ENCODE data around the gene ZNF558.

ZNF558 gene

DNA sequence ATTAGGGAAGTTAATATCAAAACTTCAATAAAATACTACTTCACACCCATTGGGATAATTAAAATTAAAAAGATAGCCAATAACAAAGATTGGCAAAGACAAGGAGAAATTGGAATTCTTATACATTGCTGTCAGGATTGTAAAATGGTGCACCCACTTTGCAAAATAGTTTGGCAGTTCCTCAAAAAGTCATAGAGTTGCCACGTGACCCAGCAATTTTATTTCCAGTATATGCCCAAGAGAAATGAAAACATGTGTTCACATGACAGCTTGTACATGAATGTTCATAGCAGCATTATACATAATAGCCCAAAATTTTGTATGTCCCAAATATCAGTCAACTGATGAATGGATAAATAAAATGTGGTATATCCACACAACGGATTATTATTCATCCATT is 3.3 kb upstream of the ZNF558 start:
- no peaks in the 10 kb centered on the region for H3K4me1 ChIP-seq (ENCODE audit: insufficient read depth, low read length)
- no peaks in the 10 kb centered on the region for H3K27me3 ChIP-seq (ENCODE audit: insufficient read depth, low read length)
- peaks cover 73% of the 10 kb centered on the region for H3K9me3 ChIP-seq (ENCODE audit: insufficient read depth, low read depth, low read length)
- no peak overlapping the region for H3K4me3 ChIP-seq (ENCODE audit: low read length)
- H3K9ac ChIP-seq (ENCODE audit: low read depth, low read length), result no peak overlapping the region
- no peak overlapping the region for H3K27ac ChIP-seq (ENCODE audit: low read depth, low read length)
- WGBS, result 48% methylated on average over 1 of the region's 2 CpGs
- no peaks in the 10 kb centered on the region for H3K36me3 ChIP-seq (ENCODE audit: insufficient read depth, low read length)

DNA sequence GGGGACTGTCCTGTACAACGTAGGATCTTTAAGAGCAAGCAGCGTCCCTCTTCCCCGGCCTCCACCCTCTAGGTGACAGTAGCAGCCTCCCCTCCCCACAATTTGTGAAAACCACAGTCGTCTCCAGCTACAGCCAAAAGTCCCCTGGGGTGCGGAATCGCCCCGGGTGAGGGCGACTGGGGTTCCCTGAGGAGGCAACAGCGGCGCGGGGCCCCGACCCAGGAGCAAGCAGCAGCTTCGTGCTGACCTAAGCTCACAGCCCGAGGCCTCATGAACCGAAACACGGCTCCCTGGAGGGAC is 322 bp downstream of the ZNF558 start:
- Histone ChIP-seq H3K36me3 (ENCODE audit: insufficient read depth, low read length) (no peaks in the 10 kb centered on the region), H3K9ac (ENCODE audit: low read depth, low read length) (peak overlapping the region; percentile 76), H3K9me3 (ENCODE audit: insufficient read depth, low read depth, low read length) (peaks cover 69% of the 10 kb centered on the region), H3K4me3 (ENCODE audit: low read length) (peak overlapping the region; percentile 76), H3K27me3 (ENCODE audit: insufficient read depth, low read length) (no peaks in the 10 kb centered on the region), H3K4me1 (ENCODE audit: insufficient read depth, low read length) (no peaks in the 10 kb centered on the region), H3K27ac (ENCODE audit: low read depth, low read length) (peak overlapping the region; percentile 81; the same call in 1 of the 2 replicates)
- 49% methylated on average over 16 of the region's 16 CpGs for WGBS

DNA sequence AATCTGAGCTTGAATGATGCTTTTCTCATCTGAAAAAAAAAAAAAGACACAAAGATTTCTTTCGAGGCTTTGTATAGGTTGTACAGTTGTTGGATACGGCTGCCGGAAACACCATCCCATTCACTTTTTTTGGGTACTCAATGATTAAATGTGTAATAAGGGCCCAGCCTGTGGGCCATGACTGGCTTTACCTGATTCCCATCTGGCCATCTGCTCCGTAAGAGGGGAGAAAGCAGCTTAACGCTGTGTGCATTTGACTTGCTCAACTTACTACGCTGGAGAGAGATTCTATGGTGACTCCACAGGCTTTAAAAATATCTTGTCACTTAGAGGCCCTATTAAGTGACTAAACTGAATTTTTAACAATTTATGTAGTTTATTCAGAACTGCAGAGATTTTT is 731 bp downstream of the ZNF558 start:
- H3K9me3 ChIP-seq (ENCODE audit: insufficient read depth, low read depth, low read length), result peaks cover 69% of the 10 kb centered on the region
- no peak overlapping the region for H3K27ac ChIP-seq (ENCODE audit: low read depth, low read length)
- H3K9ac ChIP-seq (ENCODE audit: low read depth, low read length), result peak overlapping the region; percentile 76
- 87% methylated on average over 6 of the region's 6 CpGs for WGBS
- H3K4me1 ChIP-seq (ENCODE audit: insufficient read depth, low read length), result no peaks in the 10 kb centered on the region
- no peaks in the 10 kb centered on the region for H3K27me3 ChIP-seq (ENCODE audit: insufficient read depth, low read length)
- H3K4me3 ChIP-seq (ENCODE audit: low read length), result peak overlapping the region; percentile 76
- no peaks in the 10 kb centered on the region; the same call in 1 of the 2 replicates for H3K36me3 ChIP-seq (ENCODE audit: insufficient read depth, low read length)

DNA sequence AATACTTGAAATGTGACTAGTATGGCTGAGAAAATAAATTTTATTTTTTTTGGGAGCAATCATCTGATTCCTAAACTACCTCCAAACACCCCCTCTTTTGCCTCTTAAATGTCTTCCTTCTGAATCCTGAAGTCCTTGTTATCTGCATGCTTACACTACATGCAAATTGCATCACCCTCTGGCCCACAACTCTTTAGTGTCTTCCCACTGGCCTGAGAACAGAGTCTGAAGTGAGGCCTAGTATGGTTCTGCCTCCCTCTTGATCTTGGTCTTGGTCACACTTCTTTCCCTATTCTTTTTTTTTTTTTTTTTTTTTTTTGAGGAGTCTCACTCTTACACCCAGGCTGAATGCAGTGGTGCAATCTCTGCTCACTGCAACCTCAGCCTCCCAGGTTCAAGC is 4.8 kb downstream of the ZNF558 start:
- Histone ChIP-seq H3K36me3 (ENCODE audit: insufficient read depth, low read length) (peaks cover 11% of the 10 kb centered on the region), H3K9ac (ENCODE audit: low read depth, low read length) (no peak overlapping the region), H3K27me3 (ENCODE audit: insufficient read depth, low read length) (no peaks in the 10 kb centered on the region), H3K27ac (ENCODE audit: low read depth, low read length) (no peak overlapping the region), H3K4me1 (ENCODE audit: insufficient read depth, low read length) (no peaks in the 10 kb centered on the region), H3K9me3 (ENCODE audit: insufficient read depth, low read depth, low read length) (peaks cover 70% of the 10 kb centered on the region), H3K4me3 (ENCODE audit: low read length) (no peak overlapping the region)

DNA sequence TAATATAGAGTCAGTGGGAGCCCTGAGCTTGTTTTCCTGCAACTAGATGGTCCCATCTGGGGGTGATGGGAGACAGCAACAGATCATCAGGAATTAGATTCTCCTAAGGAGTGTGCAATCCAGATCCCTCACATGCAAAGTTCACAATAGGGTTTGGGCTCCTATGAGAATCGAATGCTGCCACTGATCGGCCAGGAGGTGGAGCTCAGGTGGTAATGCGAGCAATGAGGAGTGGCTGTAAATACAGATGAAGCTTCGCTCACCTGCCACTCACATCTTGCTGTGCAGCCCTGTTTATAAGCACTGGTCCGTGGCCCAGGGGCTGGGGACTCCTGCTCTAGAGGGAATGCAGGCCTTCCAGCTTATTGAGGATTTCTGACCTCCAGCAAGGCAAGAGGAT is 5.7 kb downstream of the ZNF558 start:
- Histone ChIP-seq H3K4me3 (ENCODE audit: low read length) (no peak overlapping the region), H3K4me1 (ENCODE audit: insufficient read depth, low read length) (no peaks in the 10 kb centered on the region), H3K9ac (ENCODE audit: low read depth, low read length) (no peak overlapping the region), H3K27me3 (ENCODE audit: insufficient read depth, low read length) (no peaks in the 10 kb centered on the region), H3K27ac (ENCODE audit: low read depth, low read length) (no peak overlapping the region), H3K36me3 (ENCODE audit: insufficient read depth, low read length) (peaks cover 20% of the 10 kb centered on the region), H3K9me3 (ENCODE audit: insufficient read depth, low read depth, low read length) (peaks cover 70% of the 10 kb centered on the region)
- 84% methylated on average over 5 of the region's 5 CpGs for WGBS

DNA sequence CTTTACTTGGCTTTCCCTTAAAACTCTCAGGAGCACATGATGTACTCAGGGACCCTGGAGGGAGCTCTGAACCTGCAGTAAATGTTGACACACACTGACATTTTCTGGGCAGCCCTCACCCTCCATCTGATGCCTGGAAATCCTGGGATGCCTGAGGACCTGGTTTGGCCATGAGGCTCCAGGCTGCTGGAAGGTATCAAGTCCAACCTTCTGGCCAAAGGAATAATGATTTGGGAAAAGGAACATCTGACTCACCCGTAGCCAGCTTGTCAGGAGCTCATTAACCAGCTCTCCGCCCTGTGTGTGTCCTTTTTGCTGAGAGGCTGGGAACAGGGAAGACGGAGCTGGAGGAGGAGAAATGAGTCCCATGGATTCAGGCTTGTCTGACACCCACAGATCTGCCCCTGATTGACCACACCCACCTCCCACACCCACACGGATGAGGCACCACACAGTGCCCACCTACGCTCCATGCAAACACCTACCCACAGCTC is 10.3 kb downstream of the ZNF558 start:
- Histone ChIP-seq H3K9ac (ENCODE audit: low read depth, low read length) (no peak overlapping the region), H3K27me3 (ENCODE audit: insufficient read depth, low read length) (no peaks in the 10 kb centered on the region), H3K27ac (ENCODE audit: low read depth, low read length) (no peak overlapping the region), H3K36me3 (ENCODE audit: insufficient read depth, low read length) (peaks cover 56% of the 10 kb centered on the region), H3K9me3 (ENCODE audit: insufficient read depth, low read depth, low read length) (peaks cover 72% of the 10 kb centered on the region), H3K4me3 (ENCODE audit: low read length) (no peak overlapping the region), H3K4me1 (ENCODE audit: insufficient read depth, low read length) (no peaks in the 10 kb centered on the region)
- WGBS, result 79% methylated on average over 5 of the region's 5 CpGs

- Histone ChIP-seq H3K27me3 (ENCODE audit: insufficient read depth, low read length) (no peaks in the 10 kb centered on the region), H3K27ac (ENCODE audit: low read depth, low read length) (no peak overlapping the region), H3K4me3 (ENCODE audit: low read length) (no peak overlapping the region), H3K9me3 (ENCODE audit: insufficient read depth, low read depth, low read length) (peaks cover 74% of the 10 kb centered on the region), H3K4me1 (ENCODE audit: insufficient read depth, low read length) (no peaks in the 10 kb centered on the region), H3K36me3 (ENCODE audit: insufficient read depth, low read length) (peaks cover 67% of the 10 kb centered on the region), H3K9ac (ENCODE audit: low read depth, low read length) (no peak overlapping the region)
- WGBS, result 92% methylated on average over 2 of the region's 3 CpGs
Observed at GRCh38 chr19:8820234-8820633, 11.9 kb downstream of the ZNF558 start.

GRCh38 chr19:8815780-8816179 is 16.3 kb downstream of the ZNF558 start:
- no peaks in the 10 kb centered on the region for H3K4me1 ChIP-seq (ENCODE audit: insufficient read depth, low read length)
- H3K9me3 ChIP-seq (ENCODE audit: insufficient read depth, low read depth, low read length), result peaks cover 92% of the 10 kb centered on the region
- WGBS, result 91% methylated on average over 2 of the region's 2 CpGs
- no peak overlapping the region for H3K4me3 ChIP-seq (ENCODE audit: low read length)
- H3K36me3 ChIP-seq (ENCODE audit: insufficient read depth, low read length), result peaks cover 75% of the 10 kb centered on the region
- no peak overlapping the region for H3K27ac ChIP-seq (ENCODE audit: low read depth, low read length)
- no peaks in the 10 kb centered on the region for H3K27me3 ChIP-seq (ENCODE audit: insufficient read depth, low read length)
- no peak overlapping the region for H3K9ac ChIP-seq (ENCODE audit: low read depth, low read length)

- no peaks in the 10 kb centered on the region for H3K27me3 ChIP-seq (ENCODE audit: insufficient read depth, low read length)
- H3K4me1 ChIP-seq (ENCODE audit: insufficient read depth, low read length), result no peaks in the 10 kb centered on the region
- WGBS, result 90% methylated on average over 3 of the region's 3 CpGs
- H3K9ac ChIP-seq (ENCODE audit: low read depth, low read length), result no peak overlapping the region
- no peak overlapping the region for H3K27ac ChIP-seq (ENCODE audit: low read depth, low read length)
- peaks cover 75% of the 10 kb centered on the region for H3K36me3 ChIP-seq (ENCODE audit: insufficient read depth, low read length)
- no peak overlapping the region for H3K4me3 ChIP-seq (ENCODE audit: low read length)
- peaks cover 98% of the 10 kb centered on the region for H3K9me3 ChIP-seq (ENCODE audit: insufficient read depth, low read depth, low read length)
Observed at GRCh38 chr19:8814176-8814575, 17.9 kb downstream of the ZNF558 start.

- Histone ChIP-seq H3K27me3 (ENCODE audit: insufficient read depth, low read length) (no peaks in the 10 kb centered on the region), H3K4me3 (ENCODE audit: low read length) (0 out of 2 replicates have a peak overlapping the region, but pooled peaks have one; percentile 13), H3K9me3 (ENCODE audit: insufficient read depth, low read depth, low read length) (peaks cover 98% of the 10 kb centered on the region), H3K27ac (ENCODE audit: low read depth, low read length) (no peak overlapping the region), H3K36me3 (ENCODE audit: insufficient read depth, low read length) (peaks cover 68% of the 10 kb centered on the region), H3K9ac (ENCODE audit: low read depth, low read length) (no peak overlapping the region), H3K4me1 (ENCODE audit: insufficient read depth, low read length) (no peaks in the 10 kb centered on the region)
- WGBS, result 91% methylated on average over 8 of the region's 10 CpGs
Observed at GRCh38 chr19:8811315-8812172, 20.6 kb downstream of the ZNF558 start.

DNA sequence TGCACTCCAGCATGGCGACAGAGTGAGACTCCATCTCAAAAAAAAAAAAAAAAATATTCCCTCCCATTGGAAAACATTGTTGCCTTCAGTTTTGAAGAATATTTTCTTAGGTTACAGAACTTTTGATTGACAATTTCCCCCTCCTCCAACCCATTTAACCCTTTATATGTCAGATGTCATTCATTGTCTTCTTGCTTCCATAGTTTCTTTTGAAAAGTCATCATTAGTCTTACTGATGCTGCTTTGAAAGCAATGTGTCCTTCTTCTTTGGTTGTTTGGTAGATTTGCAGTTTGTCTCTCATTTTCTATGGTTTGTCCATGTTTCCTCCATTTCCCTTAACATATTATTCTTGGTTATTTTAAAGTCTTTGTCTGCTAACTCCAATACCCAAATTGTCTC is 25.4 kb downstream of the ZNF558 start:
- Histone ChIP-seq H3K9ac (ENCODE audit: low read depth, low read length) (no peak overlapping the region), H3K36me3 (ENCODE audit: insufficient read depth, low read length) (peaks cover 40% of the 10 kb centered on the region), H3K4me3 (ENCODE audit: low read length) (no peak overlapping the region), H3K27me3 (ENCODE audit: insufficient read depth, low read length) (no peaks in the 10 kb centered on the region), H3K4me1 (ENCODE audit: insufficient read depth, low read length) (no peaks in the 10 kb centered on the region), H3K27ac (ENCODE audit: low read depth, low read length) (no peak overlapping the region), H3K9me3 (ENCODE audit: insufficient read depth, low read depth, low read length) (peaks cover 92% of the 10 kb centered on the region)
- no CpG with 5 or more reads among the region's 1 CpG for WGBS

Measured in HUES64 (cell line).